ENCODE data around the gene ONECUT3.

DNA sequence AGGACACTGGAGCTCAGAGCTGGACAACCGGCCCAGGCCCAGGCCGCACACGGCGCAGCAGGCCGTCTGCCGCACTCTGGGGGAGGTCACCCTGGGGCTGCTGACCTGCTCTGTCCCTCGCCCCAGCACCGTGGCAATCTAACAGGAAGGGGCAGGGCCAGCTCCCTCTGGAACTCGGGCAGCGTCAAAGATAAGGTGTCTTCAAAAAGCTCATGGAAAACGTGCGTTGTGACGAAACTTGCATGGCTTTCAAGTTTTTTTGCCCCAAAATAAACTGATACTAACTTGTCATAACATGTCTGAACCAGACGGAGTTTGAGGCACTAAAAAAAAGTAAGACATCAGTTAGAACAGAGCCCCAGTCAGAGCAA, 70.9 kb downstream of the ONECUT3 start:
- TF ChIP-seq CTCF (IDR thresholded peaks at IDR 0.05): no peak
- TF ChIP-seq POLR2A (IDR thresholded peaks at IDR 0.05): no peak

Data from lower leg skin (tissue), 3 donors.